HK-2 (cell line): ENCODE results near the gene ALDH2.
"Not testable (repeated sequence)": the region's sequence is repeated elsewhere in the genome, so short reads cannot be mapped to it uniquely, and the experiment has no call there.

Source experiments
- DNase-seq: peaks from one replicate; pipeline ENCODE4 v3.0.0-alpha.2; 2018; ENCODE audit not compliant: unreplicated experiment

The ALDH2 gene

DNA sequence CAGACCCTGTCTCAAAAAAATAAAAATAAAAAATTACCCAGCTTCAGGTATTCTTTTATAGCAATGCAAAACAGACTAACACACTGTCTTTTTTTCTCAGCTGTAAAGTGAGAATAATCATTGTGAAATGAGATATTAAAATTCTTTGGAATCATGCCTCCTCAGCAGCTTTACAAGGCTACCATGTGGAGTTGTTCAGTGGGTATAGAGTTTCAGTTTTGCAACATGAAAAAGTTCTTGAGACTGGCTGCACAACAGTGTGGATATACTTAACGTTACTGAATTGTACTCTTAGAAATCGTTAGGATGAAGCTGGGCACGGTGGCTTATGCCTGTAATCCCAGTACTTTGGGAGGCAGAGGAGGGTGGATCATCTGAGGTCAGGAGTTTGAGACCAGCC lies 59.6 kb downstream of the ALDH2 start:
- no peak for DNase-seq

DNA sequence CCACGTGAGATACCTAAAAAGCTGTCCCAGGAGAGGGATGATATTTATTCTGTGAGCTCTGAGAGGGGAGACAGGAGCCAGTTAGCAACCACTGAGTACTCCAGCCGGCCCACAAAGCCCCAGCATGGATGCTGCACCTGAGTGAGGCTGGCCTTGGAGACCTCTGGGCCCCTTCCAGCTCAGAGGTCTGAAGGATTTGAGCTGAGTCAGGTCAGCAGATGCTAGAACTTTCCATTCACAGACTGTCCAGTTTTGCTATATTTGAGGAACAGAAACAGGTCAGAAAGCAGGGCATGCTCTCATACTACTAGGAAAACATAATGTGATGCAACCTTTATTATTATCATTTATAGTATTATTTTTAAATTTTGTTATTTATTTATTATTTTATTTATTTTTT lies 60.3 kb downstream of the ALDH2 start:
- DNase-seq: no peak

DNA sequence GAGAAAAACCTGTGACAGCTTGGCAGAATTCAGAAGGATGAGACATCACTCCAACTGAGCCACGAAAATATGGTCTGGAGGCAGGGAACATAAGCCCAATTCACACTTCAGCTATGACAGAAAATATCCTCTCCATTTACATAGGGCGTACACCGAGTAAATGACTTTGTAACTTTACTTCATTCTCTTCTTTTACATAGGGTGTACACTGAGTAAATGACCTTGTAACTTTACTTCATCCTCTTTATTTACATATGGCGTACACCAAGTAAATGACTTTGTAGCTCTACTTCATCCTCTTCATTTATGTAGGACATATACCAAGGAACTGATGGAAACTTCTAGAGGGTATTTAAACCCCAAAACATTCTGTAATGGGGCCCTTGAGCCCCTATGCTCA lies 61.2 kb downstream of the ALDH2 start:
- no peak for DNase-seq

DNA sequence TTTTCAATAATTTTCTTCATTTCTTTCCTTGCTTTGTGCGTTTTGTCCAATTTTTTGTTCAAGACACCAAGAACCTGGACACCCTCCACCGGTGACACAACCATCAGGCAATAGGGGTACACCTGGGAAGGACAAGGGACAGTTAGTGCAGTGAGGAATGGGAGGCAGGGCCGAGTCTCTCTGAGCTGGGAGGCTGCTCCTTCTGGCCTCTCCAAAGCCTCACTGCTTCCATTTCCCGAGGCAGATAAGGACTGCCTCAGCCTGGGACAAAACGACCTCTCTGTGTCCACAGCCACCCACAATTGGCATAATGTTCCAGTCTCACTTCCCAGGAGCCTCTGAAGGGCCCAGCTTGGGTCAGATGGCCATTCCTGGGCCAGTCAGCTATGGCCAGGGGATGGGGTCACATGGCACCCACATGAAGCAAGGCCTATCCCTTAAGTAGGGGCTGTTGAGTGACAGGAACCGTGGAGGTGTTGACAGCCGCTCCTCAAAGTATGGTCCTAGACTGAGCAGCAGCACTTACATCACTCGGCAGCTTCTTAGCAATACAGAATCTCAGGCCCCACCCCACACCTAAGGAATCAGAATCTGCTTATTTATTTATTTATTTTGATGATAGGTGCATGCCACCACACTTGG lies 61.7 kb downstream of the ALDH2 start:
- DNase-seq: no peak

DNA sequence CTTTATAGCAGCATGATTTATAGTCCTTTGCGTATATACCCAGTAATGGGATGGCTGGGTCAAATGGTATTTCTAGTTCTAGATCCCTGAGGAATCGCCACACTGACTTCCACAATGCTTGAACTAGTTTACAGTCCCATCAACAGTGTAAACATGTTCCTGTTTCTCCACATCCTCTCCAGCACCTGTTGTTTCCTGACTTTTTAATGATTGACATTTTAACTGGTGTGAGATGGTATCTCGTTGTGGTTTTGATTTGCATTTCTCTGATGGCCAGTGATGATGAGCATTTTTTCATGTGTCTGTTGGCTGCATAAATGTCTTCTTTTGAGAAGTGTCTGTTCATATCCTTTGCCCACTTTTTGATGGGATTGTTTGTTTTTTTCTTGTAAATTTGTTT lies 62.9 kb downstream of the ALDH2 start:
- DNase-seq: not testable (repeated sequence)

DNA sequence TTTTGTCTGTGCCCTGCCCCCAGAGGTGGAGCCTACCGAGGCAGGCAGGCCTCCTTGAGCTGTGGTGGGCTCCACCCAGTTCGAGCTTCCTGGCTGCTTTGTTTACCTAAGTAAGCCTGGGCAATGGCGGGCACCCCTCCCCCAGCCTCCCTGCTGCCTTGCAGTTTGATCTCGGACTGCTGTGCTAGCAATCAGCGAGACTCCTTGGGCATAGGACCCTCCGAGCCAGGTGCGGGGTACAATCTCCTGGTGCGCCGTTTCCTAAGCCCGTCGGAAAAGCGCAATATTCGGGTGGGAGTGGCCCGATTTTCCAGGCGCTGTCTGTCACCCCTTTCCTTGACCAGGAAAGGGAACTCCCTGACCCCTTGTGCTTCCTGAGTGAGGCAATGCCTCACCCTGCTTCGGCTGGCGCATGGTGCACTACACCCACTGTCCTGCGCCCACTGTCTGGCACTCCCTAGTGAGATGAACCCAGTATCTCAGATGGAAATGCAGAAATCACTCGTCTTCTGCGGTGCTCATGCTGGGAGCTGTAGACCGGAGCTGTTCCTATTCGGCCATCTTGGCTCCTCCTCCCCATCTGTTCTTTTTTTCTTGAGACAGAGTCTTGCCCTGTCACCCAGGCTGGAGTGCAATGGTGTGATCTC lies 68.1 kb downstream of the ALDH2 start:
- DNase-seq: not testable (repeated sequence)

DNA sequence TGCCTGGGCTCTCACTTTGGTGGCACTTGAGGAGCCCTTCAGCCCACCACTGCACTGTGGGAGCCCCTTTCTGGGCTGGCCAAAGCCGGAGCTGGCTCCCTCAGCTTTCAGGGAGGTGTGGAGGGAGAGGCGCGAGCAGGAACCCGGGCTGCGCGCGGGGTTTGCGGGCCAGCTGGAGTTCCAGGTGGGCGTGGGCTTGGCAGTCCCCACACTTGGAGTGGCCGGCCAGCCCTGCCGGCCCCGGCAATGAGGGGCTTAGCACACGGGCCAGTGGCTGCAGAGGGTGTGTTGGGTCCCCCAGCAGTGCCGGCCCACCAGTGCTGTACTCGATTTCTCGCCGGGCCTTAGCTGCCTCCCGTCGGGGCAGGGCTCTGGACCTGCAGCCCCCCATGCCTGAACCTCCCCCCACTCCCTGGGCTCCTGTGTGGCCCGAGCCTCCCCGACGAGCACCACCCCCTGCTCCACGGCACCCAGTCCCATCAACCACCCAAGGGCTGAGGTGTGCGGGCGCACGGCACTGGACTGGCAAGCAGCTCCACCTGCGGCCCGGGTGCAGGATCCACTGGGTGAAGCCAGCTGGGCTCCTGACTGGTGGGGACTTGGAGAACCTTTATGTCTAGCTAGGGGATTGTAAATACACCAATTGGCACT lies 68.9 kb downstream of the ALDH2 start:
- DNase-seq: not testable (repeated sequence)

DNA sequence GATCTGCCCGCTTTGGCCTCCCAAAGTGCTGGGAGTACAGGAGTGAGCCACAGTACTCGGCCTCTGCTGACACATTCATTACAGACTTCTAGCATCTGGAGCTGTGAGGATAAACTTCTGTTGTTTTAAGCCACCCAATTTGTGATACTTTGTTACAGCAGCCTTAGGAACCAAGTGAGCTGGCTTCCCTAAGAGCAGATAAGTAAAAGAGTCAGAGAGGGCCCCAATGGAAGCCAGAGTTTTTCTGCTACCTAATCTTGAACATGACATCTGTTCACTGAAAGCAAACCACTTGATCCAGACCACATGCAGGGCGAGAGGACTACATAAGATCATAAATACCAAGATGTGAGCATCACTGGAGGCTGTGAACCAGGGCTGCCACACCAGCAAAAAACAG lies 71.6 kb downstream of the ALDH2 start:
- no peak for DNase-seq

DNA sequence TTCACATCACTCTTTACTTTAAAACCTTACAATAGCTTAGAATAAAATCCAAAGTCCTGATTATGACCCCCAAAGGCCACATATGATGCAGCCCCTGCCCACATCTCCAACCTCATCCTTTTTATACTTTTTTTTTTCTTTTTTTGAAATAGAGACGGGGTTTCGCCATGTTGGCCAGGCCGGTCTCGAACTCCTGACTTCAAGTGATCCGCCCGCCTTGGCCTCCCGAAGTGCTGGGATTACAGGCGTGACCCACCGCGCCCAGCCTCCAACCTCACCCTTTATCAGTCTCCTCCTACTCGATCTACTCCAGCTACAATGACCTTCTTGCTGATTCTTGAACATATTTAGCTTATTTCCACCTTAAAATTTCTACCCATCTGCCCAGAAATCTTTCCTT lies 74.1 kb downstream of the ALDH2 start:
- DNase-seq: no peak

DNA sequence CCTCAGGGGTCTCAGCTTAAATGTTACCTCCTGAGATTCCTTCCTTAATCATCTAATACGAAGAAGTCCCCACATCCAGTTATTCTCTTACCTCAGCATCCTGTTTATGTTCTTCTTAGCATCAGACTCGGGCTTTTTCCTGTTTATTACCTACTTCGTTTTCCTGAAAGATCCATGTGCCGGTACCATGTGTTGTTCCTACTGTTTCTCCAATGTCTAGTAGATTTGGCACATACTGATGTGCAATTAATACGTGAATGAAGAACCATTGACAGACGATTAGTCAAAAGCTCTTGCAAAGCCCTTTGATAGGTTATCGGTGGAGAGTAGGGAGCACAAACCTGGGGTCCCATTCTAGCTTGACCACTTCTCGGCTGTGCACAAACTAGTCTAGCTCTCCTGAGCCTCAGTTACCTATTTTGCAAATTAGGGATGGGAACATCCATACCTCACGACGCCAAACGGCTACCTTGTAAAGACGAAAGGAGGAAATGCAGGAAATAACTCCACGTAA lies 74.6 kb downstream of the ALDH2 start:
- DNase-seq: no peak

DNA sequence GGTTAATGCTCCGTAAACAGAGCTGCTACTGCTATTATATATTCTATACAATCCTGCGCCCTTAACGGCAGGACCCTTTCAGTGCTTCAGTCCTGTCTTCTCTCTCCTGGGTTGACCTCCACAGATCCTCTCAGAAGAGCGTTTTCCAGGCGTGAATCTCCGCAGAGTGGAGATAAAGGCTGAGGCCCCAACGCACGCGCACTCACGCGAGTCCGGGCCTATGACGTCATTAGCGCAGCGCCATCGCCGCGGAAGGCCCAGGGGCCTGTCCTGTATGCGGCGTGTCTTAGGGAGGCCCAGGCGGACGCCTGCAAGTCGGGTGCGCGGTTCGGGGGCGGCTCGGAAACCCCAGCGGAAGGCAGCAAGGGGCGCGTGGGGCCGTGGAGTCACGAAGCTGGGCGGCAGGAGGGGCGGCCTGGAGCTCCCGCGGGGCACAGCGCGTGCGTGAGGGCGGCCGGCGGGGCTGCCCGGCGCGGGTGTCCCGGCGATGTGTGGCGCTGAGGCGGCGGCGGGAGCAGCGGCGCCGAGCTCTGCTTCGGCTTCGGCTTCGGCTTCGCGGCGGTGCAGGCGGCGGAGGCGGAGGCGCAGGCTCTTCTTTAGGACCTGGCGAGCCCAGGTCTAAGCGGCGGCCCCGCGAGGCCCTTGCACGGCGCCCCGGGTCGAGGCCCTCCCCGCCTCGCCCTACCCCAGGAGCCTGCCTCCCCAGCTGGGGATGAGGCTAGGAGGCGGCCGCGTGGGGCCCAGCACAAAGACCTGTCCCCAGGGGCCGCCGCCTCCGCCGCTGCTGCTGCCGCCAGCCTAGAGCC lies 75.2 kb downstream of the ALDH2 start, which contains the start of gene MAPKAPK5:
Gene MAPKAPK5, plus strand, starts transcription at position 479 of the 806 bp plus-strand sequence. CDS start 506 bp downstream, outside the sequence.
- DNase-seq: peak; percentile 95

DNA sequence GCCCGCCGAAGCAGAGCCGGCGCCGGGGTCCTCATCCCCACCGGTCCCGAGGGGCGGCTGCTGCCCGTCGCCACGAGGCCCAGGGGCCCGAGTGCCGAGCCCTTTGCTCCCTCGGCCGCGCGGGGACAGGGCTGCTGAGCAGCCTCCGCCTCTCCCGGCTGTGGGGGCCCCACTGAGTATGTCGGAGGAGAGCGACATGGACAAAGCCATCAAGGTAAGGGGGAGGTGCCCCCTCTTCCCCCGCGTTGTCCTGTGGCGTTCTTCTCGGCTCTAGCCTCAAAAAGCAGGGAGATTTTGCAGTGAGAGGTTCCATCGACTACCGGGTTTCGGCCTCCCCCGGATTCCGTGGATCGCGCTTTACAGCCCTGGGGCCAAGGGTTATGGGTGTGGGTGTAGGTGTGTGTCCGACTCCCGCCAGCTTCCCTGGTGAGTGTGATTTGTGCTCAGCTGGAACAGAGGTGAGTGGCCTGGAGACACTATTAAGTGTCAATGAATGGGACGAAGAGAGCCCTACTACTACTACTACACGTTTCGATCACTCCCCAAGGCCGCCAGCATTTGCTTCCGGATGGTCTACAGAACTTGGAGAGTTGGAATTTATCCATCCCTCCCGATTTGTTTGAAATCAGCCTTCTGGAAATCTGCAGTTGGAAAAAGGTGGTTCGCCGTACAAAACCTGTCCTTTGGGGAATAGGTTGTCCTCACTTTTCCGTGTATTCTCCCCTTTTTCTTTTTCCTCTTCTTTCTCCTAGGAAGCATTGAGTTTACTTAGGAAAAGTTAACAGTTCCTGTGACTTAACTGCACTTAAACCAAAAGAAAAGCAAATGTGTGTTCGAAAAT lies 76.0 kb downstream of the ALDH2 start:
- DNase-seq: peak; percentile 37

DNA sequence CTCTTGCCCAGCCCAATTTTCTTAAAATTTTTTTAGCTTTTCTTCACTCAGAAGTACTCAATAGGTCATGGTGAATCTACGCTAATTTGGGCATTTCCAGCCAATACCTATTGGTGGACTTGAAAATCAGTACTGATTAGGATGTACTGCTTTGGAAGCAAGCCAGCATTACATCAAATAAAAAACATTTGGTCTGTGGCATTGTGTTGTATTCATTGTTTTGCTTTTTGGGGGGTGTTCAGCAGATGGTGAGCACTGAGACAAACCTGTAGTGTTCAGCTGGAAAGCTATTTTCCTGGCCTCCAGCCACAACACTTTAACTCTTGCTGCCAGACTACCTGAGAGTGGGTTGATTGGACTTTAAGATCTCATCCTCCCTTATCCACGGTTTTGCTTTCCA lies 79.3 kb downstream of the ALDH2 start:
- no peak for DNase-seq

DNA sequence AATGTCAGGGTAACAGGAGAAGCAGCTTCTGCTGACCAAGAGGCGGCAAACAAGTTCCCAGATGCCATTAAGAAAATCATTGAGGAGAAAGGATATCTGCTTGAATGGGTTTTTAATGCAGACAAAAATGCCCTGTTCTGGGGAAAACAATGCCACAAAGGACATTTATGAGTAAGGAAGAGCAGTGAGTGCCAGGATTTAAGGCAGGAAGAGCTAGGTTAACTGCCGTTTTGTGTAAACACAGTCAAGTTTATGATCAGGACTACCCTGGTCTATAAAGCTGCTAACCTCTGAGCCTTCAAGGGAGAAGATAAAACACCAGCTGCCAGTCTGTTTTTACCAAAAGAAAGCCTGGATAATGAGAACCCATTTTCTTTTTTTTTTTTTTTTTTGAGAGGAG lies 83.8 kb downstream of the ALDH2 start:
- DNase-seq: no peak

DNA sequence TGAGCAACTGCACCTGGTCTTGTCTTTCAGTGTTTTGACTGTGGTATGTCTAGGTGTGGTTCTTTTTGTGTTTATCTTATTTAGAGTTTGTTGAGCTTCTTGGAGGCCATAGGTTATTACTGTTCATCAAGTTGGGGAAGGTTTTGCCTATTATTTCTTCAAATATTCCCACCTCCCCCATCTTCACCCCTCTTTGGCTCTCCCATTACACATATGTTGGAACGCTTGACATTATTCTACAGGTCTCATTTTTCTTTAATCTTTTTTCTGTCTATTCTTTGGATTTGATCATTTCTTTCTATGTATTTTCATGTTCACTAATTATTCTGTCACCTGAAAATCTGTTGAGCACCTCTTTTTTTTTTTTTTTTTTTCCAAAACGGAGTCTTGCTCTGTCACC lies 91.5 kb downstream of the ALDH2 start:
- no peak for DNase-seq

DNA sequence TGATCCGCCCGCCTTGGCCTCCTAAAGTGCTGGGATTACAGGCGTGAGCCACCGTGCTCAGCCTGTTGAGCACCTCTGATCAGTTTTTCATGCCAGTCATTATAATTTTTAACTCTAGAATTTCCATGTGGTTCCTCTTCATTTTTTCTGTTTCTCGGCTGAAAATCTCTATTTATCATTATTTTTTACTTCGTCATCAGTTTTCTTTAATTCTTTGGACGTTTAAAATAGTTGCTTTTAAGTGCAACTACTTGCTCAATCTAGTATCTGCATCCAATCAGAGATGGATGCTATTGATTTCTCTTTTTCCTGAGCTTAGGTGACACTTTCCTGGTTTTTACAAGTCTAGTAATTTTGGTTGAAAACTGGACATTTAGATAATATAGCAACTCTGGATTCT lies 92.0 kb downstream of the ALDH2 start:
- DNase-seq: no peak

DNA sequence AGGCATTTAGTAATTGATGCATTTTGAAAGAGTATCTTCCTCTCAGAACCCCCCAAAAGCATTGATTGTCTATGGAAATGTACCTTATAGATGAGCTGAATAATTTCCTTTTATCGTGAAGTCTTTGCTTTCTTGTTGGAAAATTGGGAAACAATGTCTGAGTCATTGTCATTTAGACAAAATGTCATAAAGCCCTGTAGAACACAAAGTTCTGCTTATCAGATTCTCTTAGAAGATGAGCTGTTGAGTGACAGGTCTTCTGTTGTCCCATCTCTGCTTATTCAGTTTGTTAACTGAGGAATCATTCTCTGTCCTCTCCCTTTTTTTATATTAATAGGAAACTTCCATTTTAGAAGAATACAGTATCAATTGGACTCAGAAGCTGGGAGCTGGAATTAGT lies 98.2 kb downstream of the ALDH2 start:
- DNase-seq: no peak
